ENCODE results near the gene SLC25A42. TPM values are rescaled to one million over a fixed set of nuclear protein-coding genes. Genes with fewer than 3 reads are reported as not detected.
A peak's percentile ranks its signal among the peaks of the same experiment; 100 is the strongest.
"Not testable (repeated sequence)": the region's sequence is repeated elsewhere in the genome, so short reads cannot be mapped to it uniquely, and the experiment has no call there.

Gene SLC25A42
- total RNA-seq, 1 experiment from 2014 or later = 8.0 TPM

DNA sequence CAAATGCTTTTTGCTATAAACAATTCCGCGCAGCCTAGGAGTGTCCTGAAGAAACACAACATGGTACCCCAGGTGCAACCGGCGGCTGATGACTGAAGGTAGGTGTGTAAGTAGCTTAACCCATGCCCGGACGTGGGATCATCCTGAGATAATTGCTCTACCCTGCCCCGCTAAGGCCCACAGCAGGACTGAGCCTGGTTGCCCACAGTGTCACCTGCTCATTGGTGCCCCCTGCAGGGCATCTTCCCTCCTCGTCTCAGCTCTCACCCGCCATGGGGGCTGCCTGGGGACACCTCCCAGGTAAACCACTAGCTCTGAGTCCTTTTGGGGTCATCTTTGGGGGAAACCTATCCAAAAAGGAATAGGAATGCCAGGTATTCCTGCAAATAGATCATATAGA lies 52.2 kb downstream of the SLC25A42 start:
- H3K9me3 ChIP-seq (replicated peaks) = no peaks in the 10 kb centered on the region; the same call in 1 of the 2 replicates
- no peak overlapping the region for H3K4me3 ChIP-seq
- peaks cover 27% of the 10 kb centered on the region for H3K4me1 ChIP-seq
- DNase-seq = peak in 1 of 2 experiments; percentile 39
- no peaks in the 10 kb centered on the region for H3K27me3 ChIP-seq
- H3K27ac ChIP-seq = no peak overlapping the region
- H3K36me3 ChIP-seq = peaks cover 4% of the 10 kb centered on the region; the same call in 1 of the 2 replicates

- Histone ChIP-seq H3K4me3 (no peak overlapping the region), H3K9me3 (replicated peaks) (peaks cover 7% of the 10 kb centered on the region), H3K27ac (no peak overlapping the region), H3K36me3 (peaks cover 8% of the 10 kb centered on the region; the same call in 1 of the 2 replicates), H3K4me1 (no peaks in the 10 kb centered on the region), H3K27me3 (no peaks in the 10 kb centered on the region)
- no peak for DNase-seq
Observed at GRCh38 chr19:19119325-19120237, 55.8 kb downstream of the SLC25A42 start.

DNA sequence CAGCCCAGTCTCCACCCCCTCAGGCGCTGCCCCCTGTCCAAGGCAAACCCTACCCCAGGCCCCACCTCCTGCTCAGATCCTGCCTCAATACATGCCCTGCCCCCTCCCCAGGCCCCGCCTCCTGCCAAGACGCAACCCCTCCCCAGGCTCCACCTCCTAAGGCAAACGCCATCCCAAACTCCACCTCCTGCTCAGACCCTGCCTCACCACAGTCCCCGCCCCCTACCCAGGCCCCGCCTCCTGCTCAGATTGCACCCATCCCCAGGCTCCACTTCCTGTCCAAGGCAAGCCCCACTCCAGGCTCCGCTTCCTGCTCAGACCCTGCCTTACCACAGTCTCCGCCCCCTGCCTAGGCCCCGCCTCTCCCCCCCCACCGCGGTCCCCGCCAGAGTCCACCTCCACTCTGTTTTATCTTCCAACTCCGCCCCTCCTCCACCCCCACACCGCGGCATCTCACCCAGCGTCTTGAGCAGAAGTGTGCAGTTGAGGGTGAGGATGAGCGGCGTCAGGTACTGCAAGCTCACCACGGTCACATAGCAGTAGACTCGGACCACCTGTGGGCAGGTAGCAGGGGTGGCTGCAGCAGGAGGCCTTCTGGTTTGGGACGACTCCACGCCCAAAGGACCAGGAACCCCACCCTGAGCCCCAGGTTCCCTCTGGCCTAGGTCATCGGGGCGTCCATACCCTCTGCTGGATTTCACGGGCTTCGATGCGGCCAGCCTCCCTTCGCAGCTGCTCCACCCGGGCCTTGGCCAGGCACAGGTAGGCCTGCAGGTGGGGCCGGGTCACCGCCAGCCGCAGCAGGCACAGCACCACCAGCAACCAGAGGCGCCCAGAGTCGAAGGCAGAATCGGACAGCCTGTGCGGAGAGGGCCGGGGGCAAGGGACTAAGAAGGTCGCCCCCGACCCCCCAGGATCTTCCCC lies 56.8 kb downstream of the SLC25A42 start:
- H3K4me3 ChIP-seq = no peak overlapping the region
- no peaks in the 10 kb centered on the region for H3K27me3 ChIP-seq
- no peaks in the 10 kb centered on the region for H3K4me1 ChIP-seq
- peak; percentile 64 to 69 for DNase-seq
- H3K36me3 ChIP-seq = peaks cover 8% of the 10 kb centered on the region; the same call in 1 of the 2 replicates
- no peak overlapping the region for H3K27ac ChIP-seq
- peaks cover 7% of the 10 kb centered on the region for H3K9me3 ChIP-seq (replicated peaks)

DNA sequence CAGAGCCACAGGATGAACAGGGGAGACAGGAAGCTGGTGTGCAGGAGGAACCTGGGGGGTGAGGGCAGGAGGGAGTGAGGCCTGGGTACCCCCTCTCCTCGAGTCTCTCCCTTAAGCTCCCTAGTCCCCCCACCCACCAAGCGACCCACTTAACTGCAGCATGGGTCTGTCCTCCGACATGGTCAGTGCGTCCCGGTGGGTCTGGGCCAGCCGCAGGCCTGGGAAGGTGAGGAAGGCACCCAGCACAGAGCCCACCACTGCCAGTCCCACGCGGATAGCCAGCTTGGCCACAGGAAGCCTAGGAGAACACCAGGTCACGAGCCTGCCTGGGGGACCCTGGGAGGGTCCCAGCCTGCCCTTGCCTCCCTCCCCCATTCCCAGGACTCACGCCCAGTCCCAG lies 57.6 kb downstream of the SLC25A42 start:
- H3K4me3 ChIP-seq = no peak overlapping the region
- H3K27me3 ChIP-seq = no peaks in the 10 kb centered on the region
- H3K27ac ChIP-seq = no peak overlapping the region
- DNase-seq = no peak
- H3K36me3 ChIP-seq = peaks cover 8% of the 10 kb centered on the region; the same call in 1 of the 2 replicates
- H3K9me3 ChIP-seq (replicated peaks) = peaks cover 7% of the 10 kb centered on the region
- H3K4me1 ChIP-seq = no peaks in the 10 kb centered on the region

GRCh38 chr19:19122902-19123301 lies 59.1 kb downstream of the SLC25A42 start:
- Histone ChIP-seq H3K9me3 (replicated peaks) (peaks cover 7% of the 10 kb centered on the region), H3K27ac (no peak overlapping the region), H3K4me3 (no peak overlapping the region), H3K4me1 (no peaks in the 10 kb centered on the region), H3K36me3 (peaks cover 8% of the 10 kb centered on the region; the same call in 1 of the 2 replicates), H3K27me3 (no peaks in the 10 kb centered on the region)
- DNase-seq = no peak

DNA sequence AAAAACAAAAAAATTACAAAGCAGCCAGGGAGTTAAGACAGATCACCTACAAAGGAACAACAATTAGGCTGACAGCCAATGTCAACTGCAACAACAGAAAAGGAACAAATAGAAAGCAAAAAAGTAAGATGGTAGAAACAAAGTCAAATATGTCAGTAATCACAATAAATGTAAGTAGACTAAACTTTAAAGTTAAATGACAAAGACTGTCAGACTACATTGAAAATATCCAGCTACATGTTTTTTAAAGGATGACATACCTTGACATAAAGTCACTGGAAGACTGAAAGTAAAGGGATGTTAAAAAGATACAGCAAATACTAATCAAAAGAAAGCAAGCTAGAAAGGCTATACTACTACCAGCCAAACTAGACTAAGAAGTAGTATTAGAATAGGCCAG lies 59.6 kb downstream of the SLC25A42 start:
- Histone ChIP-seq H3K4me3 (no peak overlapping the region), H3K9me3 (replicated peaks) (peaks cover 7% of the 10 kb centered on the region), H3K4me1 (no peaks in the 10 kb centered on the region), H3K36me3 (peaks cover 8% of the 10 kb centered on the region; the same call in 1 of the 2 replicates), H3K27ac (no peak overlapping the region), H3K27me3 (no peaks in the 10 kb centered on the region)
- DNase-seq = no peak

DNA sequence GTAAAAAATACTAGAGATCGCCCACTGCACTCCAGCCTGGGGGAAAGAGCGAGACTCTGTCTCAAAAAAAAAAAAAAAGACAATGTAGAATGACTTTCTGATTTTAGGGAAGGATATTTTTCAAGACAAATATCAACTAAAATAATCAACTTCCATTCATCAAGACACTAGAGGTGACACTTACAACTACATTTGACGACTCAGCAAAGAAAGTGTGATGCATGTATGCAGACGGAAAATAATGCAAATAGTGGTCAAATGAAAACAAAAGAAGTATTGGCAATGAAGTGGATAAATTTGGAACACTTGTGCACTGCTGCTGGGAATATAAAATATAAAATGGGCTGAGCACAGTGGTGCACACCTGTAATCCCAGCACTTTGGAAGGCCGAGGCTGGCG lies 62.3 kb downstream of the SLC25A42 start:
- Histone ChIP-seq H3K4me3 (no peak overlapping the region), H3K9me3 (replicated peaks) (peaks cover 7% of the 10 kb centered on the region; the same call in 1 of the 2 replicates), H3K36me3 (0 out of 2 replicates have a peak, but pooled peaks cover 4% of the 10 kb centered on the region), H3K27ac (no peak overlapping the region), H3K27me3 (no peaks in the 10 kb centered on the region), H3K4me1 (no peaks in the 10 kb centered on the region)
- DNase-seq = no peak

DNA sequence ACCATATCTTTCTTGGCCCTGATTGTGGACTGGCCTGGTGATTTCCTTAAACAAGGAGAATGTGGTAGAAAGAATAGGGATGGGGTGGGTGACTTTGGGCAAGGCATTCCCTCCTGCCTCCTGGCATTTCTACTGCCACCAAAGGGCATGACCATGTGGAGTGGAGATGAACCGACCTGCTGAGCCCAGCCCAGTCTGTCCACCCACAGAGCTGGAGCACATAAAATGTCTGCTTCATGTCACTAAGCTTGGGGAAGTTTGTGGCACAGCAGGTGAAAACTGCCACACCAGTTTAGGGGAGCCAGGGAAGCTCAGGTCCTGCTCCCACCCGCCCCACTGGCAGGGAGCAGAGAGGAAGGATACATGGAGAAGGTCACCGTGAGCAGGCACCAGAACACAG lies 68.2 kb downstream of the SLC25A42 start:
- H3K4me1 ChIP-seq = no peaks in the 10 kb centered on the region
- no peaks in the 10 kb centered on the region for H3K36me3 ChIP-seq
- peaks cover 3% of the 10 kb centered on the region for H3K9me3 ChIP-seq (replicated peaks)
- no peaks in the 10 kb centered on the region for H3K27me3 ChIP-seq
- no peak overlapping the region for H3K4me3 ChIP-seq
- H3K27ac ChIP-seq = no peak overlapping the region
- no peak for DNase-seq

DNA sequence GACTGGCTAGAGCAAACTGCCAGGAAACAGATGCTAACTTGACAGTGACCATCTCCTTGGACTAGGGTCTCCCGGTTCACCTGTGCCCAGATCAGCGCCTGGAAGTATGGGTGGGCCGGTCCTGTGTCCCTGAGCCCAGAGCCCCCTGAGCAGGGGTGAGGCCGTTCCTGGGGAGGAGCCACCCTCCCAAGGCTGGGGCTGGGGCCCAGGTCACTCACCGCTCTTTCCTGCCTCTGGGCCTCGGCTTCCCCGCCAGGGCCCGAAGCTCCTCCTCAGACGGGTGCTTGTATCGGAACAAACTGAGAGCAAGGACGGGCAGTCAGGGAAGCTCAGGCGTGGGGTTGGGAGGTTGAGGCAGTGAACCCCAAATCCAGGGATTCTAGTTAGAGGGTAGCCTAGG lies 69.1 kb downstream of the SLC25A42 start:
- Histone ChIP-seq H3K9me3 (replicated peaks) (peaks cover 3% of the 10 kb centered on the region), H3K27ac (no peak overlapping the region), H3K4me3 (no peak overlapping the region), H3K4me1 (no peaks in the 10 kb centered on the region), H3K27me3 (no peaks in the 10 kb centered on the region), H3K36me3 (no peaks in the 10 kb centered on the region)
- no peak for DNase-seq

- H3K27ac ChIP-seq = no peak overlapping the region
- H3K9me3 ChIP-seq (replicated peaks) = peaks cover 3% of the 10 kb centered on the region
- H3K4me1 ChIP-seq = no peaks in the 10 kb centered on the region
- DNase-seq = no peak
- no peak overlapping the region for H3K4me3 ChIP-seq
- H3K27me3 ChIP-seq = no peaks in the 10 kb centered on the region
- no peaks in the 10 kb centered on the region for H3K36me3 ChIP-seq
Observed at GRCh38 chr19:19133985-19134384, 70.2 kb downstream of the SLC25A42 start.

DNA sequence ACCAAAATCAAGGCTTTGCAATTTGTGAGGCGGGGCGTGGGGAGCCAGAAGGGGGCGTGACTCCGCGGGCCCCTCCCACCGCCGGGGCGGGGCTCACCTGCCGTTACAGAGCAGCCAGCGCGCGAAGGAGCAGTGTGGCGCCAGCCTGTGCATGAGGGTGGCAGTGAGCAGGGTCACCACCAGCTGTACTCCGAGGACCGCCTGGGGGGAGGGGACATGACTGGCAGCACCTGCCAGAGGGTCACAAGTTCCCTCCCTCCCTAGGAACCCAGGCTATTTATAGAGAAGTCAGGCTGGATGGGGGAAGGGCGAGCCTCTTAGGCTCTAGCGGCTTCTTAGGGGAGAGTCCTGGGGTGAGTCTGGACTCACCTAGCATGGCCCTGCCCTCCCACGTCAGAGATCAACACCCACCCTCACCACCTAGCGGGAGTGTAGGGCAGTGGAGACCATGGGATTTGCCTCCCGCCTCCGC lies 70.9 kb downstream of the SLC25A42 start:
- peaks cover 3% of the 10 kb centered on the region for H3K9me3 ChIP-seq (replicated peaks)
- H3K4me3 ChIP-seq = no peak overlapping the region
- no peaks in the 10 kb centered on the region for H3K36me3 ChIP-seq
- no peak for DNase-seq
- no peaks in the 10 kb centered on the region for H3K27me3 ChIP-seq
- H3K4me1 ChIP-seq = no peaks in the 10 kb centered on the region
- H3K27ac ChIP-seq = no peak overlapping the region

DNA sequence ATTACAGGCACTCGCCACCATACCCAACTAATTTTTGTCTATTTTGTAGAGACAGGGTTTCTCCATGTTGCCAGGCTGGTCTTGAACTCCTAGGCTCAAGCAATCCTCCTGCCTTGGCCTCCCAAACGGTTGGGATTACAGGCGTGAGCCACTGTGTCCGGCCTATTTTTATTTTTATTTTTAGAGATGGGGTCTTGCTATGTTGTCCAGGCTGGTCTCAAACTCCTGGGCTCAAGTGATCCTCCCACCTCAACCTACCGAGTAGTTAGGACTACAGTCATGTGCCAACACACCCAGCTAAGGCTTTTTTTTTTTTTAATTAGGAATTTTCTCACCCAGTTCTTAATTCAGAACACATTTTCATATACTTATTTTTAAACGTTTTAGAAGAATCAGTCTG lies 71.9 kb downstream of the SLC25A42 start:
- not testable (repeated sequence) for H3K4me3 ChIP-seq; H3K27ac ChIP-seq; H3K27me3 ChIP-seq; H3K36me3 ChIP-seq; H3K4me1 ChIP-seq; DNase-seq; H3K9me3 ChIP-seq (replicated peaks)

- H3K4me1 ChIP-seq = no peaks in the 10 kb centered on the region
- no peaks in the 10 kb centered on the region for H3K27me3 ChIP-seq
- no peaks in the 10 kb centered on the region for H3K9me3 ChIP-seq (replicated peaks)
- peak in 1 of 2 experiments; percentile 26 for DNase-seq
- H3K36me3 ChIP-seq = no peaks in the 10 kb centered on the region
- peak overlapping the region; percentile 36 for H3K27ac ChIP-seq
- H3K4me3 ChIP-seq = peak overlapping the region; percentile 67
Observed at GRCh38 chr19:19137556-19138108, 73.8 kb downstream of the SLC25A42 start.

DNA sequence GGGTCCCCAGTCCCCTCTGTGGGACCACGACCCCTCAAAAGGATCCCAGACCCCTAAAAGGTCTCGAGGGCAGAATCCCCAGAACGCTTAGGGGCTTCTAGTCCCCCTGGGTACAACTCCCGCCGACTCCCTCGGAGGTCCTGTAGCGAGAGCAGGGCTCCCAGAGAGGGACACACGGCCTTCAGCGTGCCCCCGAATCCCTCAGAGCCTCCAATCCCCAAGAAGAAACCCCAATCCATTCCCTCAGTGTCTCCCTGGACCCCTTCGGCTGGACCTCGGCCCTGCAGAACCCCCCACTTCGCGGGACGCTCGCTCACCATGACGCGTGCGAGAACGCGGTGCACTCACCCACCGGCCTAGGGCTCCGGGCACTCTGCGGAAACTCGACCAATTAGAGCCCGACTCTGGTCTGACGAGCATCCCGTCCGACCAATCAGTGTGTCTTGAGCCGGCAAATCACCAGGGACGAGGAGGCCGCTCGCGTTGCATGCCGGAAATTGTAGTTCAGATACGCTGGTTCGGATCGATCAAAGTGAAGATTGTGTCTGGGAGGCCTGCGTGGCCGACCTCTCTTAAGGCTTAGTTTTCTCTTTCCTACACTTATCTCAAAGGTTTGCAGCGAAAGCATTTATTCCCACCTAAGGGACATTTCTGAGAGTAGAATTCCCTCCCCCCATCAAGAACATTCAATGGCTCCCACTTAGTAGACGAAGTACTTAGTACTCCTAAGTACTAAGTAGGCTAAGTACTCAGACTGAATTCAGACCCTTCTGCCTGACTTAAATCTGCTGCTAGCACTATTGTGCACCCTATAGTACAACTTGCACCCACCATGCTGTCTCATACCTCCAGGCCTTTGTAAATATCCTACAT lies 74.6 kb downstream of the SLC25A42 start, which contains the start of gene TMEM161A:
Gene TMEM161A (minus strand): TSS at position 370 of the 873 bp plus-strand sequence. CDS start 50 bp downstream, at position 320.
- H3K9me3 ChIP-seq (replicated peaks) = no peaks in the 10 kb centered on the region
- no peaks in the 10 kb centered on the region for H3K36me3 ChIP-seq
- H3K4me1 ChIP-seq = no peaks in the 10 kb centered on the region
- DNase-seq = peak; percentile 98 to 99
- H3K27ac ChIP-seq = peak within 1 kb of the TSS; percentile 36
- peak within 1 kb of the TSS; percentile 67 for H3K4me3 ChIP-seq
- no peaks in the 10 kb centered on the region for H3K27me3 ChIP-seq
